ENCODE measurements around the gene CEP19.
"Not testable (repeated sequence)": the region's sequence is repeated elsewhere in the genome, so short reads cannot be mapped to it uniquely, and the experiment has no call there.

The CEP19 gene

GRCh38 chr3:196711838-196712513 lies at the start of gene CEP19, which contains the start of gene PIGX:
CEP19 (minus strand) TSS chr3:196712250; CDS start chr3:196708657, 3,593 bp downstream.
PIGX (plus strand) TSS chr3:196712377.
- DNase-seq (ENCODE audit: low read depth in 2 of 2) = peak; percentile 74 to 79

GRCh38 chr3:196757876-196758739 lies 46.1 kb upstream of the CEP19 start:
- DNase-seq (ENCODE audit: low read depth in 2 of 2) = no peak

- no peak for DNase-seq (ENCODE audit: low read depth in 2 of 2)
Measured at GRCh38 chr3:196756732-196757131, 44.7 kb upstream of the CEP19 start.

GRCh38 chr3:196754091-196754981 lies 42.3 kb upstream of the CEP19 start:
- no peak for DNase-seq (ENCODE audit: low read depth in 2 of 2)

- DNase-seq (ENCODE audit: low read depth in 2 of 2) = no peak
Measured at GRCh38 chr3:196753201-196753600, 41.2 kb upstream of the CEP19 start.

- DNase-seq (ENCODE audit: low read depth in 2 of 2) = no peak
Measured at GRCh38 chr3:196749125-196749524, 37.1 kb upstream of the CEP19 start.

- not testable (repeated sequence) for DNase-seq (ENCODE audit: low read depth in 2 of 2)
Measured at GRCh38 chr3:196743569-196743968, 31.5 kb upstream of the CEP19 start.

GRCh38 chr3:196741249-196741889 lies 29.3 kb upstream of the CEP19 start:
- DNase-seq (ENCODE audit: low read depth in 2 of 2) = no peak

GRCh38 chr3:196740481-196741248 lies 28.6 kb upstream of the CEP19 start:
- DNase-seq (ENCODE audit: low read depth in 2 of 2) = peak in 1 of 2 experiments; percentile 32

- peak; percentile 81 to 87 for DNase-seq (ENCODE audit: low read depth in 2 of 2)
Measured at GRCh38 chr3:196739671-196740480, 27.8 kb upstream of the CEP19 start, which contains the start of gene PAK2. PAK2 (plus strand) TSS chr3:196739857; CDS start chr3:196782647, 42,790 bp downstream.

GRCh38 chr3:196737655-196738054 lies 25.6 kb upstream of the CEP19 start:
- no peak for DNase-seq (ENCODE audit: low read depth in 2 of 2)

- no peak for DNase-seq (ENCODE audit: low read depth in 2 of 2)
Measured at GRCh38 chr3:196736670-196737374, 24.8 kb upstream of the CEP19 start.

GRCh38 chr3:196735751-196736150 lies 23.7 kb upstream of the CEP19 start:
- no peak for DNase-seq (ENCODE audit: low read depth in 2 of 2)

GRCh38 chr3:196726788-196727675 lies 15.0 kb upstream of the CEP19 start:
- no peak for DNase-seq (ENCODE audit: low read depth in 2 of 2)

GRCh38 chr3:196721097-196721496 lies 9.0 kb upstream of the CEP19 start:
- DNase-seq (ENCODE audit: low read depth in 2 of 2) = no peak

- not testable (repeated sequence) for DNase-seq (ENCODE audit: low read depth in 2 of 2)
Measured at GRCh38 chr3:196717162-196717561, 5.1 kb upstream of the CEP19 start.

GRCh38 chr3:196712514-196713413 lies 714 bp upstream of the CEP19 start:
- DNase-seq (ENCODE audit: low read depth in 2 of 2) = peak; percentile 41 to 55
